AG04449 (cell line): Measurements from ENCODE around the gene SH2D5.
A peak's percentile ranks its signal among the peaks of the same experiment; 100 is the strongest.

Experiments
- CTCF ChIA-PET: fragments of 350-600 bp; formaldehyde crosslinking; extraction: SDS; loops from one replicate; lab custom pipeline; 2021; ENCODE audit warnings: antibody characterized with exemption; lab: Yijun Ruan, JAX
- POLR2A ChIA-PET: fragments of 400-600, 350-600 bp; formaldehyde crosslinking; extraction: SDS; loops from one replicate; lab custom pipeline; 2020; ENCODE audit warnings: antibody characterized with exemption, inconsistent platforms; lab: Yijun Ruan, JAX
- DNase-seq: peaks from one replicate; pipeline ENCODE4 v3.0.0-alpha.2; 2010; ENCODE audit warnings: low read depth, low spot score
- H3K4me3 ChIP-seq: 2 replicates; pipeline ENCODE4 v1.5.1; 2011; ENCODE audit warnings: low read depth, mild to moderate bottlenecking, control low read depth, low read length
- CTCF ChIP-seq: IDR thresholded peaks from one replicate; pipeline ENCODE4 v1.5.1; 2011; ENCODE audit warnings: mild to moderate bottlenecking, moderate library complexity, low read length, control low read depth, inconsistent platforms; ENCODE audit not compliant: insufficient read depth; ENCODE audit errors: missing control alignments

Gene SH2D5

GRCh38 chr1:20696397-20697333 lies 35.8 kb downstream of the SH2D5 start:
- peak; percentile 70 for DNase-seq
- POLR2A ChIA-PET = interaction anchor here (0.7 to 2.8 kb wide), 3 partner anchors 90 to 499 kb away, joined by 3 to 17 read pairs (median 5); partner anchors contain the start of gene HP1BP3
- H3K4me3 ChIP-seq = peak overlapping the region; percentile 70
- TF ChIP-seq CTCF = peak; percentile 90
- CTCF ChIA-PET = interaction anchor here (0.6 to 9.2 kb wide), 78 partner anchors 8 to 682 kb away, joined by 3 to 185 read pairs (median 4); partner anchors contain the start of genes HP1BP3, KIF17 and SH2D5

- no peak for DNase-seq
- ChIA-PET CTCF (interaction anchor here (0.7 to 9.2 kb wide), 20 partner anchors 9 to 673 kb away, joined by 3 to 185 read pairs (median 4); partner anchors contain the start of gene HP1BP3), POLR2A (no interaction called here)
- no peak for TF ChIP-seq CTCF
- H3K4me3 ChIP-seq = no peak overlapping the region
Measured at GRCh38 chr1:20695515-20695914, 37.0 kb downstream of the SH2D5 start.

- POLR2A ChIA-PET = no interaction called here
Measured at GRCh38 chr1:20693623-20694022, 38.9 kb downstream of the SH2D5 start.

GRCh38 chr1:20691872-20692271 lies 40.6 kb downstream of the SH2D5 start:
- no peak overlapping the region for H3K4me3 ChIP-seq
- no peak for DNase-seq
- CTCF ChIA-PET = interaction anchor here (0.8 to 9.2 kb wide), 3 partner anchors 10 to 677 kb away, joined by 3 to 185 read pairs (median 10); no protein-coding TSS in a partner anchor
- TF ChIP-seq CTCF = no peak
- POLR2A ChIA-PET = no interaction called here

More at GRCh38 chr1:20693623-20694022, 38.9 kb downstream of the SH2D5 start:
- DNase-seq = no peak
- H3K4me3 ChIP-seq = no peak overlapping the region
- CTCF ChIA-PET = interaction anchor here (0.8 to 9.2 kb wide), 5 partner anchors 13 to 675 kb away, joined by 3 to 185 read pairs (median 5); no protein-coding TSS in a partner anchor
- no peak for TF ChIP-seq CTCF

GRCh38 chr1:20689645-20690056 lies 42.9 kb downstream of the SH2D5 start:
- CTCF ChIA-PET = no interaction called here
- POLR2A ChIA-PET = interaction anchor here (1.0 kb wide), 1 partner anchor 28 kb away, joined by 3 read pairs; no protein-coding TSS in a partner anchor
- no peak overlapping the region for H3K4me3 ChIP-seq
- TF ChIP-seq CTCF = no peak
- DNase-seq = no peak
